NCI-H2227 (cell line): ENCODE measurements around the gene NPC1.
"Not testable (repeated sequence)": the region's sequence is repeated elsewhere in the genome, so short reads cannot be mapped to it uniquely, and the experiment has no call there.

Experiments used
- DNase-seq: peaks from one replicate; lab custom pipeline; 2025; ENCODE audit not compliant: unreplicated experiment; lab: John Stamatoyannopoulos, UW

NPC1 gene

DNA sequence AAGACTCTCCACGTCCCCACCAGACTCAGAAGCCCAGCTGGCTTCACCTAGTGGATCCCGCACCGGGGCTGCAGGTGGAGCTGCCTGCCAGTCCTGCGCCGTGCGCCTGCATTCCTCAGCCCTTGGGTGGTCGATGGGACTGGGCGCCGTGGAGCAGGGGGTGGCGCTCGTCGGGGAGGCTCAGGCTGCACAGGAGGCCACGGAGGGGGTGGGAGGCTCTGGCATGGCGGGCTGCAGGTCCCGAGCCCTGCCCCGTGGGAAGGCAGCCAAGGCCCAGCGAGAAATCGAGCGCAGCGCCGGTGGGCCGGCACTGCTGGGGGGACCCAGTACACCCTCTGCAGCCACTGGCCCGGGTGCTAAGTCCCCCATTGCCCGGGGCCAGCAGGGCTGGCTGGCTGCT, 8.8 kb downstream of the NPC1 start:
- DNase-seq, result not testable (repeated sequence)

DNA sequence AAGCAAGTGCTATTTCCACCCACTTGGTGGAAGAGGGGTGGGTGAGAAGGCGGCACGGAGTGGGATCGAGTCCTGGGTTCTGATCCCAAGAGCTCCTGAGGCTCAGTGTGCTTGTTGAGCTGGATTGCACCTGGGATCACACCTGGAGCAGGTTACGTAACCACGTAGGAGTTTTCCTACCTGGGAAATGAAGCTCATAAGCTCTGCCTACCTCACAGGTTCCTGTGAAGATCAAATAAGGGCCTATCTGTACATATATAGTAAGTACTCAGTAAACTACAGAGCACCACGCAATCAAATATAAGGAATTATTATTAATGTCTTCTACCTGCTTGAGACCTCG, 11.0 kb downstream of the NPC1 start:
- no peak for DNase-seq

DNA sequence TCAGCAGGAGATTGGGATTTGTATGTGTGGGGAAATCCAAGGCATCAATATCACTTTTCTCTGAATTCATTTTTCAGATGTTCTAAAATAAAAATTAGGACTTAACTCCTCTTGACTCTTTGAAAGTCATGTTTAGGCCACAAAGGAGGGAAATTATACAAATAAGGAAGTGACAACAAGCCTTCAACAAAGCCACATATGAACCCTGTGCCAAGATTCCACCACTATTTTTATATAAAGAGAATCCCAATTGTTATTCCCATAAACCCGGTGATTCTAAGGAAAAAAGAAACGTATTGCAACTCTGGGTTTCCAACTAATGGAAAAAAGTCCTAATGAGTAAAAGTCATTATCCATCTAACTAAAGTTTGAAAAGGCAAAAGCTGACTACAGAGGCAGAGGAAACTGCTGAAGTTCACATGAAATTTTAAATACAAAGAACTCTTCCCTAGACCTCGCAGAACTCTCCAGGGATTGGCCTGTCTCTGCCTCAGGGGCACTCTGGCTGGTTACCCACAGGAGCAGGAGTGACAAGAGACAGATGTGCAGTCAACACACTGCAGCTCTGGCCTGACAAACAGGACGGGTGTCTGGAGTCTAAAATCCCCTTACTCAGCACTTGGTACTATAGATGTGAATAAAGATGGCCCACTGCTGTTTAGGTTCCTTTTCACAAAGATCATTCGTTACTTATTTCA, 11.5 kb downstream of the NPC1 start:
- DNase-seq, result no peak

DNA sequence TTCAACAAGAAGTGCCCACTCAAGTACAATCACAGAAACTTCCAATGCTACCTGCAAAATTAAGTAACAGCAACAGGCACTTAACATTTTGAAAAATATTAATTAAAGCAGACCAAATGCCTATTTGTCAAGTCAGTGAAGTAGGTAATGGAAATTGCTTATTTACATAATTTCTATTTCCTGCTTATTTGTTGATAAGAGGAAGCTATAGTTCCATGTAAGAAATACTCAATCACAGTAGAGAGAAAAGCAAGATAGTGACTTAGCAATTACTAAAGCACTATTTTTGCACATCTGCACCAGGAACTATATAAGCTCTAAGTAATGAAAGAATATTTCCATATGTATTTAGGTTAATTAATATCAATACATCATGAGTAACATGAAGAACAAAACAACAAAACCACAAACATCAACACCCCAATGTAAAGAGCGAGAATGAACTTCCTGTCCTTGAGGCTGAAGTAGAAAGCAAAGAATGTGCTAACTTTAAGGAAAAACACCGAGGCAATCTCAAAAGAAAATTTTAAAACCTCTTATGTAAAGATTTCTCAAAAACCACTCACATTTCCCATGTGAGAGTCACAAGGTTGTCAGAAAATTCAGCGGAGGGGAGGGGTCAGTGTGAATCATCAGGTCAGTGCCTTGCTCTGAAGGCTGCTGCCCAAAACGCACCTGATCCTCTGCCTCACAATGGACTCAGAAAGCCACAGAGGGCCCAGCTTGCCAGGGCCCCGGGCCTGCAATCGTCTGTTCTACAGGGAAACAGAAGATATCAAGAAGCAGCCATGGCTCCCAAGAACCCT, 12.5 kb downstream of the NPC1 start:
- DNase-seq, result no peak

DNA sequence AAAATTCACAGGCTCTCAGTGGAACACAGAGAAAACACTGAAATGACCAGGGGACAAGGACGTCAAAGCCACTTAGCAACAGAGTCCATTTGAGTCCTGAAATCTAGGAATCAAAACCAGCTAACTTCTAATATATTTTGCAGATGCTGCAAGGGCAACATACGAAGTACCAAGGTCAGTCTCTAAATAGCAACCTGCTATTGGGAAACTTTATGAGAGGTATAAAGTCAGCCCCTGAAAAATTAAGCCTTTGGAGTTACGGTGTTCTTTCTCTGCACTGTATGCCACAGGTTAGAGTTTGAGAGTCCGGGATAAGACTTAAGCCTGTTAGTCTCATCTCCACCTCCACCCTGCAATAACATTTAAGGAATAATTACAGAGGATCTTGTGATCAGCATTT, 13.3 kb downstream of the NPC1 start:
- DNase-seq, result no peak

DNA sequence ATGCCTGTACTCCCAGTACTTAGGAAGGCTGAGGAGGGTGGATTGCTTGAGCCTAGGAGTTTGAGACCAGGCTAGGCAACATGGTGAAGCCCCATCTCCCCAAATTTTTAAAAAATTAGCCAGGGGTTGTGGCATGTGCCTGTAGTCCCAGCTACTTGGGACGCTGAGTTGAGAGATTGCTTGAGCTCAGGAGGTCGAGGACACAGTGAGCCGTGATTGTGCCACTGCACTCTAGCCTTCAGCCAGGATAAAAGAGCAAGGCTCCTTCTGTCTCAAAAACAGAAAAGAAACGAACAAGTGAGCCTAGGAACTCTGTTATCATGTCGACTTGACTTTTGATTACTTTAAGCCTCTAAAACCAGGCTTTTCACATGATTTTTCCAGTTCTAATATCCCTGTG, 13.7 kb downstream of the NPC1 start:
- no peak for DNase-seq

DNA sequence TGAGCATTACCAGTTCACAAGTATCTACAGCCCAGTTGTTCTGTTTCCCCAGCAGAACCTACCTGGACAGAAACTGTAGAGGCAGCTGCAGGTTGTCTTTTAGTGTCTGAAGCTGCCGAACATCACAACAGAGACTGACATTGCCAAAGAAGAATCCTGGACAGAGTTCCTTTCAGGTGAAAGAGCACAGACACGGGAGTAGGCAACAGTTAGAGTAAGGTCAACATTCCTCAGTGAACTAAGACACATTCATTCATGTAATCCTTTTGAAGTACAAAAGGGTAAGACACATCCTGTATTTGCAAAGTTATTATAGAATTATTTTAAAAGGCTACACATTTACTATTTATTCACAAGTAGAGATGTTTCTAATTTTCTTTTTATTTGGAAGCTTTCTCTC, 14.3 kb downstream of the NPC1 start:
- DNase-seq, result no peak

DNA sequence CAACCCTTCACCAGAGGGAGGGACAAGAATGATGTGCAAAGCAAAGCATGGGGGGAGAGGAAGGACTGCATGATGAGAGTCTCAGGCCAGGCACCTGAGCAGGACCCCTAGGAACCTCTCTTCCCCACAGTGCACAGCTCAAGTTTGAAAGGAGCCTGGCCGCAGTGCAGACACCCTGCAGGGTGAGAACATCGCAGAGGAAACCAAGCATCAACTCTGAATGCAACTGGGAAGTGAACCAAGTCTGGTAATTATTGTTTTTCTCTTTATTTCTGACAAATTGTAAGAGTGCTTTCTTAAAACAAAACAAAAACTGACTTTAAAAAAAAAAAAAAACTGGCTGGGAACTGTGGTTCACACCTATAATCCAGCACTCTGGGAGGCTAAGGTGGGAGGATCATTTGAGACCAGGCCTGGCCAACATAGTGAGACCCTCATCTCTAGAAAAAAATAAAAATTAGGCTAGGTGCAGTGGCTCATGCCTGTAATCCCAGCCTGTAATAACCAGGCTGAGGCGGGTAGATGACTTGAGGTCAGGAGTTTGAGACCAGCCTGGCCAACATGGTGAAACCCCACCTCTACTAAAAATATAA, 15.3 kb downstream of the NPC1 start:
- no peak for DNase-seq

DNA sequence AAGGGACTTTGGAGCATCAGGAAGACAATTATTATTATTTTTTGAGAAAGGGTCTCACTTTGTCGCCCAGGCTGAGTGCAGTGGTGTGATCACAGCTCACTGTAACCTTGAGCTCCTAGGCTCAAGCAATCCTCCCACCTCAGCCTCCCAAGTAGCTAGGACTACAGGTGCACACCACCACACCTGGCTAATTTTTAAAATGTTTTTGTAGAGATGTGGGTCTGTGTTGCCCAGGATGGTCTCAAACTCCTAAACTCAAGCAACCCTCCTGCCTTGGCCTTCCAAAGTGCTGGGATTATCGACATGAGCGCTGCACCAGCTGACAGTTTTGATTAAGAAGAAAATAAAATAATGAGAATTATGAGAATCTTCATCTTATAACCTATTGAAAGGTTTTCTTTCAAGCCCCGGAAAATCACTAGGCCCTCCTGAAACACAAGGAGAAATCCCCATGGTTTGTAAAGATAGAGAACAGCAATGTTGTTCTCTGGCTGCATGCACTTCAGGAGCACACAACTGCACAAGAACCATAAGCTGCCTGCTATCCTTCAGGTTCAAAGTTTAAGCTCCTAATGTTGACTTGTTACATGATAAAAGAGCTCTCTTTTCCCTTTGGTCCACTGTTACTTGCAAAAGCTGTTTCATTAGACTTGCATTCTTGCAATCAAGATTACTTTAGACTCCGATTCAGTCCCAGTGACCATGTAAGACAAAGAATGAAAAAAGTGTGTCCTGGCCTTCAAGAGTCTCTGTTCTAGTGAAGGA, 16.8 kb downstream of the NPC1 start:
- no peak for DNase-seq

DNA sequence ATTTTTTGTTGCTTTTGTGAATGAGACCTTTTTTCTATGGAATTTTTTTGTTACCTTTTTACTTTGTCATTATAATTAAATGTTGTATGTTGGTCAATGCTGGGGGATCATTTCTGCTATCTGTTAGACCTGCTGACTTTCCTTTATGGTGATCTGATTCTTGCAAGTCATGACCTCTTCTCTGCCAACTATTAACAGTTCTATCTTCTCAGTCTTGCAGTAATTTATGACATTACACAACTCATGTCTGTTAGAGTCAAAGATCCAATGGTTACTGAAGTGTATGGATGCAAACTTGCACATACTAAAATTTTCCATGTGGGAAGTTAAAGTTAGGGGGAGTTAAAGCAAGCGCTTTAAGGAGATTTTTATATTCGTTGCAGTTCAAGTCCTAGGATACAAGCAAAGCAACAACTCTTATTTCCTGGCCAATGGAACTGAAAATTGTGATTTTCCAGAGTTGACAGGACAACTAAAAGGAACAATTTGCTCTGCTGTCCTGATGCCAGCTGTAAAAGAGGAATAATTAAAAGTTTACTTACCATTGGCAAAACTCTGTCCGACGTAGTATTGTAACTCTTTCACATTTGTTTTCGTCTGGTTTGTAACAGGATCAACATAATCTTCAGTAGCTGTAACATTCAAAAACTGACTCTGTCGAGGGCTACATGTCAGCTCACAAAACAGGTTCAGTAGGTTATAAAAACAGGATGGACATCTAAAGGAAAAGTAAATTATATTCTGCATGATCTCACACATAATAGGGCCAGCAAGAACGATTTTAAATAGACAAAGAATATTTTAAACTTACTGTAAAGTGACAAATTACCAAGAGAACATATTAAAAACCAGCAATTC, 17.8 kb downstream of the NPC1 start:
- no peak for DNase-seq

DNA sequence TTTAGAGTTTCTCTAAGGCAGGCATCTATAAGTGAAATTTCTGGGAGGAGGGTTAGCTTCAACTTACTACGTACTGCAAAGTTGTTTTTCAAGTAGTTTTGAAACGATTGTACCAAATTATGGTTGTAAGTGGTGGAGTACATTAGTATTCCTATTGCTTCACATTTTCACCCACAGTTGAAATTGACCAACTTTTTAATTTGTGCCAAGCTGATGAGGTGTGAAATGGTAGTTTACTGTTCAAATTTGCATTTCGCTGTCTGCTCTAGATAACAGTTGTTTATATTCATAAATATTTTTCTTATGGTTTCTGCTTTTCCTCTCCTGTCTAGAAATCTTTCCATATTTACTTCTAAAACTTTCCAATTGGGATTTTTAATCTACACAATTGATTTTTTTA, 18.6 kb downstream of the NPC1 start:
- no peak for DNase-seq

DNA sequence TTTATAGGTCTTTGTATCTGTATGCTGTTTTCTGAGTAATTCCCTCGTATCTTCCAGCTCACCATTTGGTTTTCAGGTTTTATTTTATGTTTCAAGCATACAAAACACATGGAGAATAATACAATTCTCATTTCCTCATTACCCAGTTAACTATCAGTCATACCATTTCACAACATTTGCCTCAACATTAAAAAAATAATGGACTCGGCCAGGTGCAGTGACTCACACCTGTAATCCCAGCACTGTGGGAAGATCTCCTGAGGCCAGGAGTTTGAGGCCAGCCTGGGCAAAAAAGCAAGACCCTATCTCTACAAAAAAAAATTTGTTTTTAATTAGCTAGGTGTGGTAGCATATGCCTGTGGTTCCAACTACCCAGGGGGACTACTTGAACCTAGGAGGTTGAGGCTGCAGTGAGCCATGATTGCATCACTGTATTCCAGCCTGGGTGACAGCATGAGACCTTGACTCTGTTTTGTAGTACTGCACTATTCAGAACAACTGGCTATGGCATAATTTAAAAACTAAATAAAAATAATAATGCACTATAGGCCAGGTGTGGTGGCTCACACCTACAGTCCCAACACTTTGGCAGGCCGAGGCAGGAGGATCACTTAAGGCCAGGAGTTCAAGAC, 20.3 kb downstream of the NPC1 start:
- no peak for DNase-seq

DNA sequence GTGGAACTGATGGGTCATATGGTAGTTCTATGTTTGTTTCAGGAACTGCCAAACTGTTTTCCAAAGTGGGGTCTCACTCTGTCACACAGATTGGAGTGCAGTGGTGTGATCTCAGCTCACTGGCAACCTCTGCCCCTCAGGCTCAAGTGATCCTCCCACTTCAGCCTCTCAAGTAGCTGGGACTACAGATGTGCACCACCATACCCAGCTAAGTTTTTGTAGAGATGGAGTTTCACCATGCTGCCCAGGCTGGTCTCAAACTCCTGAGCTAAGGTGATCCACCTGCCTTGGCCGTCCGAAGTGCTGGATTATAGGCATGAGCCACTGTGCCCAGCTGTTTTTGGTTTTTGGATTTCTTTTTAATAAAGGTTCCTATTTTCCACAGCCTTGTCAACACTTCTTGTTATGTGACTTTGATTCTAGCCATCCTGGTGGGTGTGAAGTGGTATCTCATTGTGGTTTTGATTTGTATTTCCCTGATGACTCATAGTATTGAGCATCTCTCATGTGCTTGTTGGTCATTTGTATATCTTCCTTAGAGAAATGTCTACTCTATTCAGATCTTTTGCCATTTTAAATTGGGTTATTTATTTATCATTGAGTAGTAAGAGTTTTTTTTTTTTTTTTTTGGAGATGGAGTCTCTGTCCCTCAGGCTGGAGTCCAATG, 22.8 kb downstream of the NPC1 start:
- DNase-seq, result no peak

DNA sequence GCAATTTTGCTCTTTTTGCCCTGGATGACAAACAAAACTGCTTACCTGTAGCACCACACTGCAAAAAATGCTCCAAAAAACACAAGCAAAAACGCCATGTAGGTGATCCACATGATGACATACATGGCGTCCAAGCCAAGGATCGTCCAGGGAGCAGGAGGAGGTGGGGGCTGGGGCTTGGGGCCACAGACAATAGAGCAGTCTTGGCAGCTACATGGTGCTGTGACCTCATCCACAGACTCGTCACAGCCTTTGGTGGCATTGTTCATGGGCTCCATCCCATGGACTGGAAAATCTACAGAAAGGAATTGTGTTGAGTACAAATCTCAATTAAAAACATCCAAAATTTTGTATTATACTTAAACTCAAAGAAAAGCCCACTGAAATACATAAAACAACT, 26.1 kb downstream of the NPC1 start:
- DNase-seq, result no peak

DNA sequence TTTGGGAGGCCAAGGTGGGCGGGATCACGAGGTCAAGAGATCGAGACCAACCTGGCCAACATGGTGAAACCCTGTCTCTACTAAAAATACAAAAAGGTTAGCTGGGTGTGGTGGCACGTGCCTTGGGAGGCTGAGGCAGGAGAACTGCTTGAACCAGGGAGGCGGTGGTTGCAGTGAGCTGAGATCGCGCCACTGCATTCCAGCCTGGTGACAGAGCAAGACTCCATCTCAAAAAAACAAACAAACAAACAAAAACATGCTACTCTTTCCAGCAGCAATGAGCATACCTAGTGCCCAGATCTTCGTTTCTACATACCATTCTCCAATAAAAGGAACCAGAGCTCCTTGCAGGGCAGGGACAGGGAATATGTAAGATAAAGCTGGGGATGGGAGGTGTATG, 28.8 kb downstream of the NPC1 start:
- not testable (repeated sequence) for DNase-seq

DNA sequence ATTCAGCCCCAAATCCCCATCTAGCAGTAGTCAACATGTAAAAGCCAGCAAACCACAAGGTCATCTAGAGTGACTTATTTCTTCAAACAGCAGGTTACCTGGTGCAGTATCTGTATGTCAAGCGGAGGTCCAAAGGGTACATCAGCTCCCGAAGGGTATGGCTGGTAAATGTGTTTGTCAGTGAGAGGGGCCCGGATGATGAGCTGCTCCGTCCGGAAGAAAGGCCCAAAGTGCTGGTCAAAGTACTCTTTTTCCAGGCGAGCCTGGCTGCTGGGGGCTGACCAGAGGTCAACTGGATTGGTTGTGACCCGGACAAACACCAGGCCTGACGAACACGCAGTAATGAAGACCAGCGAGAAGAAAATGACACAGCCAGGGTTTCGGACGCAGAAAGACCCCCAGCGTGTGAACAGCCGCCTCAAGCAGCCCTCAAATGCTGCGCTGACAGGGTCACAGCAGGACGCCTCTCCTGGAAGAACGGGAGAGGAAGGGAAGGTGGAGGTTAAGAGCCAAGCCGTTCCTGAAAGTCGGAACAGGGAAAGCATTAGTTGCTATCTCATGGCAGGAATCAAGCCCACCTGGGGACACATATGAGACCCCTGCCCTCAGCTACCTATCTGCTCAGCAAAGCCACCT, 30.0 kb downstream of the NPC1 start:
- DNase-seq, result no peak

DNA sequence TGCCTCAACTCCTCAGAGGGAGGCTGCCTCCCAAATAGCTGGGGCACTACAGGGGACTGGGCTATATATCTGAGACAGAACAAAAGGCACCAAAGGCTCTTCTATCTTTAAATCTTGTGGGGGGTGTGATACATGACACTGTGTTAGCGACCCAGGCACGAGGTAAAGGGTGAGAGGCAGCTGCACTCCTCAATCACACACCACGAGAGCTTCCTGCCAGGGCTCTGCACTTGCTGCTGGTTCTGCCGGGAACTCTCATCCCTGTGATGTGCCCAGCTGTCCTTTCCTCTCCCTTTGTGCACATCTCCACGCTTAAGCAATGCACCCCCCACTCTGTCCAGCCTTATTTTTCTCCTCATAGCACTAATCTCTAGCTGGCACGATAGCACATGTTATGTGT, 32.4 kb downstream of the NPC1 start:
- no peak for DNase-seq

DNA sequence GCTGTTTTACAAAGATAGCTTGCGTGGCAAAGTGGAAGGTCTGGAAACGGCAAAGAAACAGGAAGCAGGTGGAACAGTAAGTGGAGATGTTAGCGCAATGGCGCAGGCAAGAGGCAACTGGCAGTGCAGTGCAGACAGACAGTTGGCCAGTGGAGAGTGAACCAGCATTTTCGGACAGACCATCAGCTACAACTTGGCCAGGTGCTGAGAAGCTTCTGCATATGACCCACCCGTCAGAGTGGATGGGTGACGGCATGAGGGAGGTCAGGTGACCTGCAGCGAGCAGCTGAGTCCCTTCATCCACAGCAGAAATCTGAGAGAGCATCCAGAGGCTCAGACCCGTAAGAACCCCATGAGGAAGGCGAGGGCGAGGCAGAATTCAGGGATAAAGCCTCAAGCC, 33.8 kb downstream of the NPC1 start:
- DNase-seq, result no peak

DNA sequence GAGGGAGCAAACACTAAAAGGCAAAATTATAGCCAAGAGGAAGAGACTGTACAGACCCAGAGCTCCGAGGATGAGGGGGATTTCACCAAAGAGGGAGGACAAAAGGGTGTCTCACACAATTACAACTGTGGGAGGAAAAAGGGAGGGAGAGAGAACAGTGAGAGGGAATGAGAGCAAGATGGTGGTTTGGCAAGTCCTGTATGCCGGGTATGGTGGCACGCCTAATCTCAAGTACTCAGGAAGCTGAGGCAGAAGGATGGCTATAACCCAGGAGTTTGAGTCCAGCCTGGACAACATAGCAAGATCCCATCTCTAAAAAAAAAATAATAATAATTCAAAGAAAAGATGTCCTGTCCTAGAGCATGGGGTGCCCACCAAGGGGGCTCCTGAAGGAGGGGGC, 34.3 kb downstream of the NPC1 start:
- no peak for DNase-seq
